Stimulated activated CD4-positive, alpha-beta T cell treated with anti-CD3 and anti-CD28 coated beads, Interleukin-15, amount 100 ng/mL, for 48 hours (primary cell): ENCODE results near the gene LRCOL1.
A peak's percentile ranks its signal among the peaks of the same experiment; 100 is the strongest.

ENCODE experiments used
- DNase-seq, 2 donors: peaks; one replicate each; pipeline ENCODE4 v3.0.0-alpha.2; 2020; ENCODE audit warnings: low read depth in 2 of 2

LRCOL1 gene

GRCh38 chr12:132563911-132564310, 46.5 kb downstream of the LRCOL1 start:
- DNase-seq: no peak

DNA sequence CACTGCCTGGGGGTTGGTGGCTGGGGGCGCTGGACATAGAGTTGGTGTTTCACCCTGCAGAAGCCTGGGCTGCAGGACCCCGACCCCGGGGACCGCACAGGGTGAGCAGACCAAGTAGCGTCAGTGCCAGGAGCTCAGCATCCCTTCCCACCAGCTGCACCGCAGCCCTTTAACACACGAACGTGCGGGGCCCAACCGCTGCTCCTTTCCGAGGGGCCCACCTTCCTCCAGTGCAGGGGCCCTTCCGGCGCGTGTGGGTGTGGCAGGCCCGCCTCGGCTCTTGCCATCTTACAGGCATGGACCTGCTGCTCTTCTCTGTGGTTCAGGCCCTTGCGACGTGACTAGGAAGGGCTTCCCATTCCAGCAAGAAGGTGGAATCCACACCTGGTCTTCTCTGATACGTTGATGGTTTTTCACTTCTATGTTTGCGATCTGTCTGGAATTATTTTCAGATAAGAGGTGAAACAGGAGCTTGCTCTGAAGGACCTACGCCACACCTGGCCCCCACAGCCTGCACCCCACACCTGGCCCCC, 47.8 kb downstream of the LRCOL1 start:
- DNase-seq: no peak

- DNase-seq: no peak
These were observed 48.8 kb downstream of the LRCOL1 start for GRCh38 chr12:132561427-132562156.

GRCh38 chr12:132560614-132561426, 49.6 kb downstream of the LRCOL1 start:
- peak; percentile 56 to 76 for DNase-seq

DNA sequence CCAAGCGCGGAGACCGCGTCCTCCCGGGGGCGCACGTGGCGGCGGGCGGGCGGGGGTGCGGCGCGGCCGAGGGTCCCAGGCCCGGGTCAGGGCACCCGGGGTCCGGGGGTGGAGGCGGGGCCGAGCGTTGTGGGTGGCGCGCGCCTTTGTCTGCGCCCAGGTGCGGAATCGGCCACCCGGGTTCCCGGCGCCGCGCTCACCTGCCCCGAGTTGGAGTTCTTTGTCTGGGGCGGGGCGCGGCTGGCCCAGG, 50.1 kb downstream of the LRCOL1 start:
- no peak for DNase-seq

DNA sequence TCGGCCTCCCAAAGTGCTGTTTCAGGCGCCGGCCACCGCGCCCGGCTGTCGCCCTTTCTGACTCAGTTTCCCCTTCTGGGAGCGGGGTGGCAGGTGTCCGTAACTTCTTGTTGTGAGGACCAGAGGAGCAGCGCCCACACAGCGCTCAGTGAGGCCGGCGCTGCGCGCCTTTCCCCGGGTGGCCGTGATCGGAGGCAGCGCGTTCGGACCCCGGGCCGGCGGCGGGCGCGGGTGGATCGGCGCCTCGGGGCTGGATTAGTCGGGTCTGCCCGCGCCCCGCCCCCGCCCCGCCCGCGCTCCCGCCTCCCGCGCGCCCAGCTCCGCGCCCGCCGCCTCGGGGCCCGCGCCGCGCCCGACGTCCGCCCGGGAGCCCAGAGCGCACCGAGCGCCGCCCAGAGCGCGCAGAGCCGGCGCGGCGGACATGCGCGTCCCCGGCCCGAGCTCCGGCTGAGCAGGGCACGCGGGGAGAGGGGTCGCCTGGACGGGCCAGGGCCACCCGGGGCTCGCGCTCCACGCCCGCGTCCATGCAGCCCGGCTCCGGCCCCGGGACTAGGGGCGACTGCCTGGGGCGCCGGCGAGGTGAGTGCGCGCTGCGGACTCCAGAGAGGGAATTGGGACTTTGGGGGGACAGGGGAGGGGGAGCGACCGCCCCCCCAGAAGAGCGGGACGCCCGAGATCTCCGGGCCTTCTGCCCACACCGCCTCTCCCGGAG, 50.6 kb downstream of the LRCOL1 start:
- peak in 1 of 2 donors; percentile 30 for DNase-seq

DNA sequence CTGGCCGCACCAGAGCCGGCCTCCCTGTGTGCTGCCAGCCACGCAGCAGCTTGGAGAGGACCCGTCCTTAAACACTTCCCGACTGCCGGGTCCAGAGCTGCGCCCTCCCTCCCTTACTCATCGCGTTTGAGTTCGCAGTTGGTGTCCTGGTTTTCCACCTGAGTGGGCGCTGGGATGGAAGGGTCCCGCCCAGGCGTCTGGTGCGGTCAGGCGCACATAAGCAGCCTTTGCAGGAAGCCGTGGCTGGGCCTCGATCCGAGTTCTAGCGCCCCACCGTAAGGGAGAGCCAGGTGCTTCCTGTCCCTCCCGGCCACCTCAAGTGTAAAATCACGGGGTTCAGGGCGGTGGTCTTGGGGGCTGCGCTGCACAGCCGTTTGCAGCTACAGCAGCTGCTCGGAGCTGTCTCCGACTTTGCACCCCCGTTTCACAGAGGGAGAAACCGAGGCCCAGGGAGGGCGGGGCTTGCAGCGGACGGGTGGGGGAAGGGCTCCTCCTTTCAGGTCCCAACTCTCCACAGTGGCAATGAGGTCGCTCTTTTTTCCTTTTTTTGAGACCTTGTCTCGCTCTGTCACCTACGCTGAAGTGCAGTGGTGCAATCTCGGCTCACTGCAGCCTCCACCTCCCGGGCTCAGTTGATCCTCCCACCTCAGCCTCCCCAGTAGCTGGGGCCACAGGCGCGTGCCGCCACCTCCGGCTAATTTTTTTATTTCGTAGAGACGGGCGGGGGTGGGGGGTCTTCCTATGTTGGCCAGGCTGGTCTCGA, 51.3 kb downstream of the LRCOL1 start:
- DNase-seq: no peak

DNA sequence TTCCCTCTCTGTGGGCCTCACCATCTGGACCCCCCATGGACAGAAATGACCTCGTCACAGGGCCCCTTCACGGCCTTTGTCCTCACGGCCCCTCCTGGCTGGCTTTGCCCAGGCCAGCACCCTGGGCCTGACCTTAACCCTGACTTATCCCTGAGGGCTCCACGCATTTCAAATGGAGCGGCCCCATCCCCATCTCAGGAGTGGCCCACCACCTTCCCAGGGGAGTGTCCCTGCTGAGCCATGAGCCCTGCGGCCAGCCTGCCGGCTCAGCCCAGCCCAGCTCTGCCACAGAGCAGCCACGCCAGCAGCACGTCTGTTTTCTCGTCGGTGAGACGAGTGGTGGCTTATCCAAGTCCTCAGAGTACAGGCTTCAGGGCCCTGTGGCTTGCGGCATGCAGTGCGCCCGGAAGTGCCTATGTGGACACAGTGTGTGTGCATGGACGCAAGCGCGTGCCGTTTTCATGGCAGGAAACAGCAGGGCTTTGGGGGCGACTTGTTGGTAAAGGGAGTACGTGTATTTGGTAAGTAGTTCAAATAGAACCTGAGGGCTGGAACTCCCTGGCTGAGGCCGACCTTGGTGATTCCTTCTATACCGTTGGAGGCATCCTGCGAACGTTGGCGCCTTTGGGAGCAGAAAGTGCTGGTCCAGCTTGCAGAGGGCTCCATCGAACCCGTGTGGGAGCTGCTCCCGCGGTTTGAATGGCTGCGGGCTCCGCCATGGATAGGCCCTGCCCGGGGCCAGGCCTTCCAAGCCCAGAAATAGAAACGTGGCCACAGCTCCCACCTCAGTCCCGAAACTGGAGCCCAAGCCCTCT, 52.1 kb downstream of the LRCOL1 start:
- DNase-seq: no peak

GRCh38 chr12:132557291-132558015, 52.9 kb downstream of the LRCOL1 start:
- DNase-seq: no peak

DNA sequence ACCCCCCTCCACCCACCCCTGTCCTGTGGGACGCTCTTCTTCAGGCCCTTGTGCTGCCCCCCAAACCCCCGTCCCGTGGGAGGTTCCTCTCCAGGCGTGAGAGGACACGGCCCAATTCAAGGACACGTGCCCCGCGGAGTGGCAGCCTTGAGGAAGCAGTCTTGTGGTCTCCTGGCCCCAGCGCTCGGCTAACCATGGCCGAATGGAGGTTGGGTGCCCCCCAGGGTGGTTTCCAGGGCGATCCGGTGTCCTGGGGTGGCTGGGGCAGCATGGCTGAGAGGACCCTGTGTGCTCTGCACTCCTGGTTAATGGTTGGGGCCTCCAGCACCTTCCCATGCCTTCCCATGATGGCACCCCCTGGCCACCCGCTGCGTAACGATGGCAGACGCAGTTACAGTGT, 53.6 kb downstream of the LRCOL1 start:
- DNase-seq: no peak

- no peak for DNase-seq
These were observed 54.2 kb downstream of the LRCOL1 start for GRCh38 chr12:132556216-132556615.

- no peak for DNase-seq
These were observed 54.7 kb downstream of the LRCOL1 start for GRCh38 chr12:132555686-132556085.

DNA sequence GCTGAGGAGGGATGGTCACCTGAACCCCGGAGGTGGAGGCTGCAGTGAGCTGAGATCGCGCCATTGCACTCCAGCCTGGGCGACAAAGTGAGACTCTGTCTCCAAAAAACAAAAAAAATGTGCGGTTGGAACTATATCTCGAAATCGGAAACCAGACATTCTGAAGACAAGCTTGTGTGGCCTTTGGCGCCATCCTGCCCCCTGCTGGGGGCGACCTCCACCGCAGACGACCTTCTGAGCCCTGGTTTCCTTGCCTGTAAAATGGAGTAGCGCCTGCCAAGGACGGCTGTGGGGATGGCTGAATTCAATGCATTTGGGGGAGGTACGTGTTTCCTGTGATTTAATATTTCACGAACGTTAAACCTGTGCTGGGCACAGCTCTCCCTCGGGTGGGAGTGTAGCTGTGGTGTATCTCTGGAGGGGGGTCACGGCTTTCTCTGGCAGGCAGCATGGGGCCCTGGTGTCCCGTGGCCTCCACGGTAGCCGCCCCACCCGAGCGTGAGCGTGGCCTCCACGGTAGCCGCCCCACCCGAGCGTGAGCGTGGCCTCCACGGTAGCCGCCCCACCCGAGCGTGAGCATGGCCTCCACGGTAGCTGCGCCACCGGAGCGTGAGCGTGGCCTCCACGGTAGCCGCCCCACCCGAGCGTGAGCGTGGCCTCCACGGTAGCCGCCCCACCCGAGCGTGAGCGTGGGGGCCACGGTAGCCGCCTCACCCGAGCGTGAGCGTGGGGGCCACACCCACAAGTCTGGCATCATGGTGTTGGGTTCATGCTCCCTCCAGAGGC, 55.3 kb downstream of the LRCOL1 start:
- DNase-seq: no peak
